Activated T-cell treated with anti-CD3 and anti-CD28 coated beads for 1 hour (primary cell): ENCODE results near the gene LHX3.

Experiments
- DNase-seq: peaks from one replicate; pipeline ENCODE4 v3.0.0-alpha.2; 2020; ENCODE audit warnings: low read depth

LHX3 gene

GRCh38 chr9:136226680-136227407 is 21.9 kb upstream of the LHX3 start:
- DNase-seq = no peak

GRCh38 chr9:136225748-136226679 is 21.1 kb upstream of the LHX3 start:
- DNase-seq = peak; percentile 57

- no peak for DNase-seq
Observed at GRCh38 chr9:136225366-136225747, 20.4 kb upstream of the LHX3 start.

DNA sequence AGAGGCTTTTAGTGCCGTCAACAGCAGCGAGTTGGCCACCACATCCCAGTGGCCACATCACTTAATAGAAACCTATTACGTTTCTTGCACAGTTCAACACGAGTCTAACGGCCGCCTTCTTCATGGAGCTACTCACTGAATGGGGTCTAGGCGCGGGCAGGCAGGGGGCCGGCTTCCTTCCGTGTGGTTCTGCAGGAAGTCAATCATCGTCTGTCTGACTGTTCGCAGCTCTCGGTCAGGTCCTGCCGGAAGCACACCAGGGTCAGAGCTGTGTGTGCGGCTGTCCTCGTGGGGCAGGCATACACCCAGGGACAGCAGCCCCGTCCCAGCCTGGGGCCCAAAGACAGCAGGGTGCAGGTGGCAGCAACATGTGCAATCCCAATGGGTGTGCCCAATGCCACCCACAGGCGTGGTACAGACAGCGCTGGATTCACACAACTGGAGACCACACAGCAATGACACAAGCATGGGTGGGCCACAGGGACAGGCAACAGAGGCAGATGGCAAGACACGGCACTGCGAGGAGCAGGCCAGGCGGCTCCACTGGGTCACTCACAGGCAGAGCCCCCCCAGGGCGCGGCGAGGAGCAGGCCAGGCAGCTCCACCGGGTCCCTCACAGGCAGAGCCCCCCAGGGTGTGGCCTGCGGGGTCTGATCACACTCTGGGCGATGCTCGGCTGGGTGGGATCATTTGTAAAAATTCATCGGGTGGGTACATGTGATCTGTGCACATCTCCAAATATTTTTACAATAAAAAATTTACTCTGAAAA is 19.1 kb upstream of the LHX3 start:
- no peak for DNase-seq

DNA sequence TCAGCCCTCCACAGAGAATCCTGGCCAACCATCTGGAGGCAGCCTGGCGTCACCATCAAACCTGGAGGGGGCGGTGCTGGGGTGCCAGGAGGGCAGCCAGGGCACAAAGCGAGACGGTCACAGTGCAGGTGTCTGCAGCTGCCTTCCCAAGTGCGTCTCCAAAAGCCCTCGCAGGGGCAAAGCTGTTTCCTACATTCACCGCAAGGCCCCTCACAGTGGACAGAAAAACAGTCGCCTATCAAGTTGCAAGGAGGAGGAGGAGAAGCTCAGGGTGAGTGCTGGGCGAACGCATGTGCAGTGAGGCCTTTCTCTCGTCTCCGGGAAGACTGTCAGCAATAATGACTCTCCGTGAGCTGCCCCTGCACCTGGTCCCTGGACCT is 18.0 kb upstream of the LHX3 start:
- DNase-seq = no peak

- no peak for DNase-seq
Observed at GRCh38 chr9:136222166-136222905, 17.4 kb upstream of the LHX3 start.

GRCh38 chr9:136220017-136220729 is 15.2 kb upstream of the LHX3 start:
- no peak for DNase-seq

GRCh38 chr9:136219276-136219675 is 14.3 kb upstream of the LHX3 start:
- no peak for DNase-seq

DNA sequence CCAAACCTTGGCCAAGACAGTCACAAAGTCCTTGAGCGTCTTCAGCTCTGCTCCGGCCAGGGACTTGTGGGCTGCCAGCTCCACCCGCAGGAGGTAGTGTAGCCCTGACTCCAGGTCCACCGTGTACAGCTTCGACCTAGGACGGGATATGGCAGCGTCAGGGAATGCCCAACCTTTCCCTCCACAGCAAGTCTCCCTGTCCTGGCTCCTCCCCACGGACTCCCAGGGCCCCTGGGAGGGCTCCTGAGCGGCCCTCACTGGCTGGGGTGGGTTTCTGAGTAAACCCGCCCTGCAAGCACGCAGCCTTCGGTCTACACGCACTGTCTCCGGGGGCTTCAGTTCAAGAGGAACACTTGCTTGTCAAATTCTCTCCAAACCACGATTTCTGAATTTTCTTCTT is 13.7 kb upstream of the LHX3 start:
- no peak for DNase-seq

DNA sequence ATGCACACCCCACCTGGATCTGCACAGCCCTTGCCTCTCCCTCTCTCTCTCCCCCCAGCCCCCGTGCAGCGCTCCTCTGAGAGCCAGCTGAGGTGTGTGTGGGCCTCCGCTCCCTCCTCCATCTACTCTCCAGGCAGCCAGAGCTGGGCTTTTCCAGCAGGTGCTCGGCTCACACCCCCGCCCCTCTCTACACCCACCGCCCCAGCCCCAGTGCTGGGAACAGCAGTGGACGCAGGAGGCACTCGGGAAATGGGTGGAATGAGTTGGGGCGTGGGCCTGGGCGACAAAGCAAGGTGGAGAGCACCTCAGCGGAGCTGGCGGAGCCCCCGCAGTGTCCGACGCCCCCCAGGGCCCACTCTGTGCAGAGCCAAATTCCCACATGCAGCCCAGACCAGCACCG is 13.3 kb upstream of the LHX3 start:
- no peak for DNase-seq

DNA sequence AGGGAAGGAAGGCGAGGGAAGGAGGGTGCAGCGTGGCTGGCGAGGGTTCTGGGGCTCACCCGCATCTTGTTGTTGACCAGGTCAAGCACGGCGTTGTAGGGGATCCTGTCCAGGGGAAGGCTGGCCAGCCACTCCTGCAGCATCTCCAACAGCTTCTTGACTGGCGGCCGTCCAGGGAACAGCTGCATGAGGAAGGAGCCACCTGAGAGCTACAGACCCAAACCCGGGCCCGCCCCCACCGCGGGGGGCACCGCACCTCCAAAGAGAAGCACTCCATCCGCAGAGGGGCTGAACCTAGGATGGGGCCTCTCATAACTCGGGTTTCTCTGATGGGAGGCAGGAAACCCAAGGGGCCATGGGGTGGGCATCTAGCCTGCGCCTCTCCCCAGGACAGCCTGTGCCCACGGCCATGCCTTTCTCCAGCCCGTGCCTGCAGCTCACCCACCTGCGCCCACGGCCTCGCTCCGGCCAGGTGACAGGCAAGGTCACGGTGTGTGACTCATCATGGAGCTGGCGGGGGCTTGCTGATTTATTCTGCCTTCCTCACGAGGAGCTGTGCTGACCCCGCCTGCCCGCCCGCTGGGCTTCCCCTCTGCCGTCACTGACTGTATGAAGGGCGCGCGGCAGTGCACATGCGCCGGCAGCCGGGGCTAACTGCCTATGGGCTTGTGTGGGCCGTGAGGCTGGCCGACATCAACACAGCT is 11.8 kb upstream of the LHX3 start:
- no peak for DNase-seq

DNA sequence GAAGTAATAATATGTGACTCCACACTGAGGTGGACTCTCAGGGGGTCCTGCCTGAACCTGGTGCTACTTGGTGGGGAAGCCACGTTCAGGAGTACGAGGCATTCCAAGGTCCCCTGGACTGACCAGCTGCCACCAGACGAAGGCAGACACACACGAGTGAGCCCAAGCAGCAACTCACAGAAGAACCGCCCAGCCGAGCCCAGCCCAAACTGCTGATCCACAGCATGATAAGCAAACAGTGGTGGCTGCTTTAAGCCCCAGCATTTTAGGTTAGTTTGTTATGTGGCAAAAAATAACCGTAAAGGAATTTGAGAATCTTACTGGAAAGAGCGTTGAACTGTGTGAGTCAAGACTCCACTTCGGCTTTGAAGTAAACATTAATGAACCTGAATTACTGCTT is 8.8 kb upstream of the LHX3 start:
- no peak for DNase-seq

DNA sequence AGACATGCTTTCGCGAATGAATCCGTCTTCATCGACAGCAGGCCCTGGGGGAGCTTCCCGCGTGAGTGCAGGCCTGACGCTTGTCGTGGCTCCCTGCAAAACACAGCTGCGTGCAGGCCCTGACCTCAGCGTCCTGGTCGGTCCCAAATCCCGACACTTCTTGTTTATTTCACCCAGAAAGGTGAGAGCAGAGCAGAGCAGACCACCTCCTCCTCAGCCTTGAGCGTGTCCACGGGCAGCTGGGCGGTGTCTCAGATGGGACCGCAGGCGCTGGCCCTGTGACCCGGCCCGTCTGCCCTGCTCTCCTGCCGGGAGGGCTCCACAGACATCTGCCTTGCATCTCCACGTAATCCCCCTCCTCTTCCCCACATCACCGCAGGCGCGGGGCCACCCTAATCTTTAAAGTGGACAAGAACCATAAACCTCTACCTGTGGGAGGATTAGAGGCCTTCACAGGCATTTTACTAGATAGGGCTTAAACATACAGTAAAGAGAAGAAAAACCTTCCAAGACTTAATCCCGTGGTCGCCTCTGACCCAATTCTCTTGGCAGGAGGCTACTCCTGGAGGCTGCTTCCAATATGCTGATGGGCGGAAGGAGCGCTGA is 7.5 kb upstream of the LHX3 start:
- DNase-seq = no peak

DNA sequence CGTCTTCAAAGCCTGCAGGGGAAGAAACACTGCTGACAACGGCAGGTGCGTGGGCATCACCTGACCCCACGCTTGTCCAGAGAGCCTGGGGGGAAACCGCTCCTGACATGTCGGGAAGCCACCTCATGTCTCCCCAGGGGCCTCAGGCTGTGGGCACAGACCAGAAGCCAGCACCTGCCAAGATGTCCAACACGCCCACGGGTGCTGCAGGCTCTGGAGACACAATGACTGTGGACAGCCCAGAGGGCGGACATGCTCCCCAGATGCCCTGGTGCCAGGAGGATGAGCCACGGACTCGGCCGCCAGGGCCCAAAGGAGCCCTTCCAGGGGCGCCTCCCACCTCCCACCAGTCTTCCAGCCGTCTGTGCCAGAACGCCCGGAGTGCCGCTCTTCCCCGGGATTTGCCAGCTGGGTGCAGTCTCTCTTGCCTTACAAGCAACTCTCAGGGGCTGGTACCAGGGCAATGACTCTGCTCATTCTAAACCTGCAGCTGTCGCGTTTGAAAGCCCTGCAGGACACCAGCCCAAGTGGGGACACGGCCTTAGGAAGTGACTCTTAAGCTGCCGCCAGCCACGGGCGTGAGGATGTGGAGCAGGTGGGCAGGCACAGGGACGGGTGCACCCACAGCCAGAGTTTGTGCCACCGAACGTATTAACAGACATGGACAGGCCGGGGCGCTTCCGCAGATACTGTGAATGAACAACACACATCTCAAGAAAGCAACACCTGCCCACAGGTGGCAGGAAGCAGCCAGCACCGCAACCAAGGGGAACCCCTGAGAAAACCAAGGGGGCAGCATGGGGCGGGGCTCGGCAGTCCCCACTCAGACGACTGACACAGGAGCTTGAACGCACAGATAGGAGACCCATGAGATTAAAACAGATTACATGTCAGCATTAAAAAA is 6.8 kb upstream of the LHX3 start:
- no peak for DNase-seq

DNA sequence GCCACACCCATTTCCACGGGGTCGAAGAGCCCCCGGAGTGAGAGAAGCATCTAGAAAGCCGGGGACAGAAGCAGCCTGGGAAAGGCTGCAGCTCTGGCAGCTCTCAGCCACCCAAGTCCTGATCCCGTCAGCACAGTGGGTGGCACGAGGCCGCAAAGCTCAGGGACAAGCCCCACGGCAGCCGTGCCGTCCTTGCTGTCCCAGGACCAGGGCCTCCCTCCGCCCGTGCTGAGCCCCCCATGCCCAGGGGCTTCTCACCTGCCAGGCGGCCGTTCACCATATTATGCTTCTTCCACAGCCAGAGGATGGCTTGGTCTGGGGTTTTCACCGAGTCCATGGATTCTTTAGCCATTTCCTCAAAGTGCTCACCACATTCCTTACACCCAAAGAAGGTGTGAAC is 6.1 kb upstream of the LHX3 start:
- no peak for DNase-seq

GRCh38 chr9:136210276-136210675 is 5.3 kb upstream of the LHX3 start:
- no peak for DNase-seq

DNA sequence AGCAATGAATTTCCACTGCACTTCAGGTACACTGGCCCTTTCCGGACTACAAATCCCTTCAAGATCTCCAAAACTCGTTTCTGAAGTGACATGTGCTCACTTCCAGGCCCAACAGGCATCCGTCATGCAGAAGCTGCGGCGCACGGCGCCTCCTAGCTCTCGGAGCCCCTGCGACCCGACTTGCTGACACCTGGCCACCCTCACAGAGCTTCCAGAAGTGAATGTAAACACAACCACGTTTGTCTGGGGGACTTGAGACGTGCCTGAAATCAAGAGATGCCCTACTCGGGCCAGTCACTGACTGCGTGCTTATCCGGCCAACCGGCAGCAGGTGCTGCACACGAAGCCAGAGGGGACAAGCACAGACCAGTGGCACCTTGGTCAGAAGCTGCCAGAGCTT is 4.9 kb upstream of the LHX3 start:
- DNase-seq = no peak

DNA sequence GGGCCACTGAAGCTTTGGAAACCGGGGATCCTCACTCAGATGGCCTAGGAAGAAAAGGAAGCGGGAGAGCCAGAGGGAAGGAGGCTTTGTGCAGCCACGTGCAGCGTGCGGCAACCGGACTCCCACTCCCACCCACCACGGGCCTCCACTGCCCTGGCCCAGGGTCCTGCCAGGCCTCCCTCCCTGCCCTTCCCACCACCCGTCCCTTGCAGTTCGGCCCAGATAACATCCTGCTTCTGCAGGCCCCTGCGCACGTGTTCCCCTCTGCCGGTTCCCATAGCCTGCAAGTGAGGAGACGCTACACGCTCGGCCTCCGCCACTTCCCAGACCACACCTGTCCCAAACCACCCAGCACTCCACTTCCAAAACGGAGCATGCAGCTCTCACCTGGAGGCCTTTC is 4.3 kb upstream of the LHX3 start:
- DNase-seq = no peak

- DNase-seq = no peak
Observed at GRCh38 chr9:136208675-136209074, 3.7 kb upstream of the LHX3 start.
